Measurements from ENCODE around the gene PCID2.

PCID2 gene

GRCh38 chr13:113155201-113155600 is 53.3 kb downstream of the PCID2 start:
- peaks cover 41% of the 10 kb centered on the region for H3K4me1 ChIP-seq (ENCODE audit: control insufficient read depth, insufficient read depth, low read length)
- no peak overlapping the region for H3K9ac ChIP-seq (ENCODE audit: low read length)

GRCh38 chr13:113153810-113154748 is 54.4 kb downstream of the PCID2 start:
- Histone ChIP-seq H3K27me3 (ENCODE audit: control insufficient read depth, insufficient read depth, low read length) (peaks cover 23% of the 10 kb centered on the region), H3K4me1 (ENCODE audit: control insufficient read depth, insufficient read depth, low read length) (peaks cover 31% of the 10 kb centered on the region), H3K27ac (ENCODE audit: low read depth, low read length) (no peak overlapping the region), H3K36me3 (ENCODE audit: control insufficient read depth, insufficient read depth, low read length) (no peaks in the 10 kb centered on the region), H3K9me3 (ENCODE audit: control insufficient read depth, insufficient read depth, low read depth, low read length) (peaks cover 3% of the 10 kb centered on the region; the same call in 1 of the 2 replicates), H3K4me3 (ENCODE audit: low read depth, low read length) (peak overlapping the region; percentile 52), H3K9ac (ENCODE audit: low read length) (peak overlapping the region; percentile 54)

More at GRCh38 chr13:113155201-113155600, 53.3 kb downstream of the PCID2 start:
- H3K4me3 ChIP-seq (ENCODE audit: low read depth, low read length), result no peak overlapping the region
- no peaks in the 10 kb centered on the region for H3K36me3 ChIP-seq (ENCODE audit: control insufficient read depth, insufficient read depth, low read length)
- H3K27me3 ChIP-seq (ENCODE audit: control insufficient read depth, insufficient read depth, low read length), result peaks cover 24% of the 10 kb centered on the region
- H3K27ac ChIP-seq (ENCODE audit: low read depth, low read length), result no peak overlapping the region
- H3K9me3 ChIP-seq (ENCODE audit: control insufficient read depth, insufficient read depth, low read depth, low read length), result peaks cover 3% of the 10 kb centered on the region; the same call in 1 of the 2 replicates

GRCh38 chr13:113152984-113153809 is 55.3 kb downstream of the PCID2 start:
- Histone ChIP-seq H3K27me3 (ENCODE audit: control insufficient read depth, insufficient read depth, low read length) (peaks cover 23% of the 10 kb centered on the region), H3K9me3 (ENCODE audit: control insufficient read depth, insufficient read depth, low read depth, low read length) (peaks cover 3% of the 10 kb centered on the region; the same call in 1 of the 2 replicates), H3K9ac (ENCODE audit: low read length) (peak overlapping the region; percentile 54), H3K36me3 (ENCODE audit: control insufficient read depth, insufficient read depth, low read length) (no peaks in the 10 kb centered on the region), H3K27ac (ENCODE audit: low read depth, low read length) (no peak overlapping the region), H3K4me1 (ENCODE audit: control insufficient read depth, insufficient read depth, low read length) (peaks cover 24% of the 10 kb centered on the region), H3K4me3 (ENCODE audit: low read depth, low read length) (peak overlapping the region; percentile 52)

GRCh38 chr13:113152691-113152983 is 55.8 kb downstream of the PCID2 start:
- Histone ChIP-seq H3K9ac (ENCODE audit: low read length) (peak overlapping the region; percentile 54), H3K9me3 (ENCODE audit: control insufficient read depth, insufficient read depth, low read depth, low read length) (peaks cover 3% of the 10 kb centered on the region; the same call in 1 of the 2 replicates), H3K4me1 (ENCODE audit: control insufficient read depth, insufficient read depth, low read length) (peaks cover 19% of the 10 kb centered on the region), H3K27ac (ENCODE audit: low read depth, low read length) (no peak overlapping the region), H3K36me3 (ENCODE audit: control insufficient read depth, insufficient read depth, low read length) (no peaks in the 10 kb centered on the region), H3K27me3 (ENCODE audit: control insufficient read depth, insufficient read depth, low read length) (peaks cover 23% of the 10 kb centered on the region), H3K4me3 (ENCODE audit: low read depth, low read length) (peak overlapping the region; percentile 52)

GRCh38 chr13:113151745-113152690 is 56.5 kb downstream of the PCID2 start:
- H3K27me3 ChIP-seq (ENCODE audit: control insufficient read depth, insufficient read depth, low read length), result peaks cover 23% of the 10 kb centered on the region
- H3K9ac ChIP-seq (ENCODE audit: low read length), result no peak overlapping the region
- H3K4me3 ChIP-seq (ENCODE audit: low read depth, low read length), result no peak overlapping the region; the same call in 1 of the 2 replicates
- H3K9me3 ChIP-seq (ENCODE audit: control insufficient read depth, insufficient read depth, low read depth, low read length), result peaks cover 3% of the 10 kb centered on the region; the same call in 1 of the 2 replicates
- H3K27ac ChIP-seq (ENCODE audit: low read depth, low read length), result no peak overlapping the region
- peaks cover 19% of the 10 kb centered on the region for H3K4me1 ChIP-seq (ENCODE audit: control insufficient read depth, insufficient read depth, low read length)
- H3K36me3 ChIP-seq (ENCODE audit: control insufficient read depth, insufficient read depth, low read length), result no peaks in the 10 kb centered on the region

- Histone ChIP-seq H3K27ac (ENCODE audit: low read depth, low read length) (no peak overlapping the region), H3K9me3 (ENCODE audit: control insufficient read depth, insufficient read depth, low read depth, low read length) (no peaks in the 10 kb centered on the region; the same call in 1 of the 2 replicates), H3K4me1 (ENCODE audit: control insufficient read depth, insufficient read depth, low read length) (peaks cover 19% of the 10 kb centered on the region), H3K4me3 (ENCODE audit: low read depth, low read length) (no peak overlapping the region), H3K36me3 (ENCODE audit: control insufficient read depth, insufficient read depth, low read length) (no peaks in the 10 kb centered on the region), H3K9ac (ENCODE audit: low read length) (no peak overlapping the region), H3K27me3 (ENCODE audit: control insufficient read depth, insufficient read depth, low read length) (peaks cover 23% of the 10 kb centered on the region)
These were observed 57.7 kb downstream of the PCID2 start for GRCh38 chr13:113150550-113151365.

- Histone ChIP-seq H3K4me1 (ENCODE audit: control insufficient read depth, insufficient read depth, low read length) (peaks cover 19% of the 10 kb centered on the region), H3K9ac (ENCODE audit: low read length) (no peak overlapping the region), H3K27ac (ENCODE audit: low read depth, low read length) (no peak overlapping the region), H3K36me3 (ENCODE audit: control insufficient read depth, insufficient read depth, low read length) (no peaks in the 10 kb centered on the region), H3K27me3 (ENCODE audit: control insufficient read depth, insufficient read depth, low read length) (peaks cover 23% of the 10 kb centered on the region), H3K9me3 (ENCODE audit: control insufficient read depth, insufficient read depth, low read depth, low read length) (no peaks in the 10 kb centered on the region), H3K4me3 (ENCODE audit: low read depth, low read length) (no peak overlapping the region)
These were observed 58.5 kb downstream of the PCID2 start for GRCh38 chr13:113149711-113150549.

- H3K27ac ChIP-seq (ENCODE audit: low read depth, low read length), result no peak overlapping the region
- H3K9me3 ChIP-seq (ENCODE audit: control insufficient read depth, insufficient read depth, low read depth, low read length), result no peaks in the 10 kb centered on the region
- H3K27me3 ChIP-seq (ENCODE audit: control insufficient read depth, insufficient read depth, low read length), result peaks cover 23% of the 10 kb centered on the region
- H3K9ac ChIP-seq (ENCODE audit: low read length), result no peak overlapping the region
- no peak overlapping the region for H3K4me3 ChIP-seq (ENCODE audit: low read depth, low read length)
- H3K36me3 ChIP-seq (ENCODE audit: control insufficient read depth, insufficient read depth, low read length), result no peaks in the 10 kb centered on the region
- H3K4me1 ChIP-seq (ENCODE audit: control insufficient read depth, insufficient read depth, low read length), result peaks cover 14% of the 10 kb centered on the region
These were observed 59.4 kb downstream of the PCID2 start for GRCh38 chr13:113148940-113149503.

GRCh38 chr13:113148407-113148806 is 60.1 kb downstream of the PCID2 start:
- H3K36me3 ChIP-seq (ENCODE audit: control insufficient read depth, insufficient read depth, low read length), result no peaks in the 10 kb centered on the region
- H3K9me3 ChIP-seq (ENCODE audit: control insufficient read depth, insufficient read depth, low read depth, low read length), result no peaks in the 10 kb centered on the region
- H3K9ac ChIP-seq (ENCODE audit: low read length), result no peak overlapping the region
- H3K4me3 ChIP-seq (ENCODE audit: low read depth, low read length), result no peak overlapping the region
- no peak overlapping the region for H3K27ac ChIP-seq (ENCODE audit: low read depth, low read length)
- peaks cover 12% of the 10 kb centered on the region for H3K4me1 ChIP-seq (ENCODE audit: control insufficient read depth, insufficient read depth, low read length)
- H3K27me3 ChIP-seq (ENCODE audit: control insufficient read depth, insufficient read depth, low read length), result peaks cover 20% of the 10 kb centered on the region
